Choroid plexus epithelial cell (primary cell): ENCODE measurements around the gene TTC7B.

Experiments used
- DNase-seq: peaks from one replicate; pipeline ENCODE4 v3.0.0-alpha.2; 2010; ENCODE audit warnings: low read depth
- H3K4me3 ChIP-seq: 2 replicates; pipeline ENCODE4 v1.5.1; 2011; ENCODE audit warnings: low read depth, mild to moderate bottlenecking, control low read depth, low read length, moderate library complexity
- CTCF ChIP-seq: conservative IDR thresholded peaks from 2 replicates; pipeline ENCODE4 v1.5.1; 2011; ENCODE audit warnings: low read depth, mild to moderate bottlenecking, control low read depth, inconsistent platforms, low read length, moderate library complexity

Gene TTC7B

GRCh38 chr14:90697132-90697531, 119.1 kb downstream of the TTC7B start:
- H3K4me3 ChIP-seq = no peak overlapping the region
- TF ChIP-seq CTCF = no peak
- DNase-seq = no peak

GRCh38 chr14:90696720-90697119, 119.5 kb downstream of the TTC7B start:
- no peak overlapping the region for H3K4me3 ChIP-seq
- DNase-seq = no peak
- TF ChIP-seq CTCF = no peak

GRCh38 chr14:90695997-90696660, 120.1 kb downstream of the TTC7B start:
- DNase-seq = no peak
- H3K4me3 ChIP-seq = no peak overlapping the region
- no peak for TF ChIP-seq CTCF

GRCh38 chr14:90693413-90693812, 122.8 kb downstream of the TTC7B start:
- no peak for DNase-seq
- H3K4me3 ChIP-seq = no peak overlapping the region
- no peak for TF ChIP-seq CTCF

- H3K4me3 ChIP-seq = no peak overlapping the region
- TF ChIP-seq CTCF = no peak
- no peak for DNase-seq
These were observed 123.4 kb downstream of the TTC7B start for GRCh38 chr14:90692826-90693225.

GRCh38 chr14:90692061-90692460, 124.2 kb downstream of the TTC7B start:
- no peak overlapping the region for H3K4me3 ChIP-seq
- DNase-seq = no peak
- no peak for TF ChIP-seq CTCF

- H3K4me3 ChIP-seq = no peak overlapping the region
- TF ChIP-seq CTCF = no peak
- DNase-seq = no peak
These were observed 124.6 kb downstream of the TTC7B start for GRCh38 chr14:90691627-90692026.
